ENCODE measurements around the gene CCDC154. TPM values are rescaled to one million over a fixed set of nuclear protein-coding genes. Genes with fewer than 3 reads are reported as not detected.

Gene CCDC154
- total RNA-seq, 2 experiments from 2014 or later = 0.85 to 1.1 TPM

GRCh38 chr16:1434644-1435592 is 9.4 kb downstream of the CCDC154 start:
- no peaks in the 10 kb centered on the region for H3K79me2 ChIP-seq (ENCODE audit: insufficient read depth, low read depth, low read length)
- no peak overlapping the region for H2AFZ ChIP-seq (ENCODE audit: low read length)
- H4K20me1 ChIP-seq (ENCODE audit: insufficient read depth, low read length) = no peaks in the 10 kb centered on the region
- no peak for TF ChIP-seq CTCF (conservative IDR thresholded peaks at IDR 0.05; ENCODE audit: low read length)
- no peak for TF ChIP-seq EZH2phosphoT487 (IDR thresholded peaks at IDR 0.05; ENCODE audit: borderline replicate concordance, low read depth, low read length)
- DNase-seq (ENCODE audit: low spot score) = no peak
- no peaks in the 10 kb centered on the region for H3K9me3 ChIP-seq (ENCODE audit: low read length)
- no peaks in the 10 kb centered on the region for H3K9me2 ChIP-seq (ENCODE audit: insufficient read depth, low read length)
- no peak overlapping the region for H3K27ac ChIP-seq (ENCODE audit: low read depth, low read length, poor library complexity, severe bottlenecking)
- intact Hi-C loops (cut with micrococcal nuclease; ENCODE audit: unreplicated experiment) = no loop called here
- H3K4me2 ChIP-seq (ENCODE audit: low read length) = no peak overlapping the region
- H3K4me1 ChIP-seq (ENCODE audit: insufficient read depth, low read length, poor library complexity, severe bottlenecking) = no peaks in the 10 kb centered on the region
- BruUV-seq (replicated peaks) = no TSS peak
- ChIA-PET CTCF (ENCODE audit: unreplicated experiment) (no interaction called here), POLR2A (no interaction called here)
- H3K4me3 ChIP-seq (ENCODE audit: low read depth, low read length, poor library complexity, severe bottlenecking) = no peak overlapping the region
- no peaks in the 10 kb centered on the region for H3K36me3 ChIP-seq (ENCODE audit: insufficient read depth, low read length)

GRCh38 chr16:1433756-1434155 is 10.6 kb downstream of the CCDC154 start:
- DNase-seq (ENCODE audit: low spot score) = no peak
- H3K4me1 ChIP-seq (ENCODE audit: insufficient read depth, low read length, poor library complexity, severe bottlenecking) = peaks cover 1% of the 10 kb centered on the region
- no peaks in the 10 kb centered on the region for H3K9me2 ChIP-seq (ENCODE audit: insufficient read depth, low read length)
- POLR2A ChIA-PET = no interaction called here
- H3K27ac ChIP-seq (ENCODE audit: low read depth, low read length, poor library complexity, severe bottlenecking) = no peak overlapping the region
- no TSS peak for BruUV-seq (replicated peaks)
- H4K20me1 ChIP-seq (ENCODE audit: insufficient read depth, low read length) = no peaks in the 10 kb centered on the region
- no peak overlapping the region for H3K4me2 ChIP-seq (ENCODE audit: low read length)
- intact Hi-C loops (cut with micrococcal nuclease; ENCODE audit: unreplicated experiment) = no loop called here
- H3K9me3 ChIP-seq (ENCODE audit: low read length) = no peaks in the 10 kb centered on the region
- H3K36me3 ChIP-seq (ENCODE audit: insufficient read depth, low read length) = no peaks in the 10 kb centered on the region
- H2AFZ ChIP-seq (ENCODE audit: low read length) = no peak overlapping the region
- H3K79me2 ChIP-seq (ENCODE audit: insufficient read depth, low read depth, low read length) = no peaks in the 10 kb centered on the region
- TF ChIP-seq CTCF (conservative IDR thresholded peaks at IDR 0.05; ENCODE audit: low read length) (no peak), EZH2phosphoT487 (IDR thresholded peaks at IDR 0.05; ENCODE audit: borderline replicate concordance, low read depth, low read length) (no peak)
- CTCF ChIA-PET (ENCODE audit: unreplicated experiment) = no interaction called here
- H3K4me3 ChIP-seq (ENCODE audit: low read depth, low read length, poor library complexity, severe bottlenecking) = no peak overlapping the region

GRCh38 chr16:1433263-1433560 is 11.1 kb downstream of the CCDC154 start:
- H2AFZ ChIP-seq (ENCODE audit: low read length) = no peak overlapping the region
- H3K4me3 ChIP-seq (ENCODE audit: low read depth, low read length, poor library complexity, severe bottlenecking) = no peak overlapping the region
- ChIA-PET CTCF (ENCODE audit: unreplicated experiment) (no interaction called here), POLR2A (no interaction called here)
- H3K9me3 ChIP-seq (ENCODE audit: low read length) = no peaks in the 10 kb centered on the region
- no peaks in the 10 kb centered on the region for H3K79me2 ChIP-seq (ENCODE audit: insufficient read depth, low read depth, low read length)
- no peak for DNase-seq (ENCODE audit: low spot score)
- no peaks in the 10 kb centered on the region for H3K36me3 ChIP-seq (ENCODE audit: insufficient read depth, low read length)
- intact Hi-C loops (cut with micrococcal nuclease; ENCODE audit: unreplicated experiment) = no loop called here
- H4K20me1 ChIP-seq (ENCODE audit: insufficient read depth, low read length) = no peaks in the 10 kb centered on the region
- H3K9me2 ChIP-seq (ENCODE audit: insufficient read depth, low read length) = no peaks in the 10 kb centered on the region
- H3K4me1 ChIP-seq (ENCODE audit: insufficient read depth, low read length, poor library complexity, severe bottlenecking) = peaks cover 4% of the 10 kb centered on the region
- BruUV-seq (replicated peaks) = no TSS peak
- no peak overlapping the region for H3K27ac ChIP-seq (ENCODE audit: low read depth, low read length, poor library complexity, severe bottlenecking)
- no peak for TF ChIP-seq CTCF (conservative IDR thresholded peaks at IDR 0.05; ENCODE audit: low read length)
- TF ChIP-seq EZH2phosphoT487 (IDR thresholded peaks at IDR 0.05; ENCODE audit: borderline replicate concordance, low read depth, low read length) = no peak
- no peak overlapping the region for H3K4me2 ChIP-seq (ENCODE audit: low read length)
